ENCODE results near the gene GON4L.
"Not testable (repeated sequence)": the region's sequence is repeated elsewhere in the genome, so short reads cannot be mapped to it uniquely, and the experiment has no call there.

Gene GON4L

DNA sequence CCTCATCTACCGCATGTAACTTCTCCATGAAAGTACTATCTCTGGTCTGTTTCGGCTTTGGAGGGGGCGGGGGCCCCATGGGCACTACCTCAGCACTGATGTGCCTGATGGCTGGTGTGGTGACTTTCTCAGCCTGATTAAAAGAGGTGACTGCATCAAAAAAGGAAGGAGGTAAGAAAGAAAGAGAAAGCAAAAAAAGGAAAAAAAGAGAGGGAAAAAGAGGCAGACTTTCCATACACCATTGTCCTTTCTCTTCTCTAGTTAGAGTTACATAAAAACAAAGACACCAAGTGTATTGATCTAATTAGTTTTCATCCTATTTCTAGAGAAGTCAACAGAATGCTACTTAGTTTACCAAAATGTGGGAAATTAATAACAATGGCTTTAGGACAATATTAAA lies 43.3 kb downstream of the GON4L start:
- no peak for DNase-seq (ENCODE audit: low read depth)

GRCh38 chr1:155812878-155813277 lies 44.1 kb downstream of the GON4L start:
- no peak for DNase-seq (ENCODE audit: low read depth)

DNA sequence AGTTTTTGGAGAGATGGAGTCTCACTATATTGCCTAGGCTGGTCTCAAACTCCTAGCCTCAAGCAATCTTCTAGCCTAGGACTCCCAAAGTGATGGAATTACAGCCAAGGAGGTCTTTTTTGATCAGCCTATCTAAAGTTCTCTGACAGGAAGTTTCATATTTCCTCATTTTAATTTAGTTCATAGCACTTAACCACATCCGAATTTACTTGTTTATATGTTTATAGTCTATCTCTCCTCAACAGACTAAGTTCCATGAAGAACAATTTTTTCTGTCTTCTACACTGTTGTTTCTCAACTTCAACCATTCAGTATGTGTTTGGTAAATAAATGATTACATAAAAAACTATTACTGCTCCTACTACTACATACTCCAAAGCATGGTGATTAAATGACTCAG lies 47.9 kb downstream of the GON4L start:
- DNase-seq (ENCODE audit: low read depth) = peak; percentile 12

GRCh38 chr1:155801149-155801548 lies 55.9 kb downstream of the GON4L start:
- peak; percentile 78 for DNase-seq (ENCODE audit: low read depth)

DNA sequence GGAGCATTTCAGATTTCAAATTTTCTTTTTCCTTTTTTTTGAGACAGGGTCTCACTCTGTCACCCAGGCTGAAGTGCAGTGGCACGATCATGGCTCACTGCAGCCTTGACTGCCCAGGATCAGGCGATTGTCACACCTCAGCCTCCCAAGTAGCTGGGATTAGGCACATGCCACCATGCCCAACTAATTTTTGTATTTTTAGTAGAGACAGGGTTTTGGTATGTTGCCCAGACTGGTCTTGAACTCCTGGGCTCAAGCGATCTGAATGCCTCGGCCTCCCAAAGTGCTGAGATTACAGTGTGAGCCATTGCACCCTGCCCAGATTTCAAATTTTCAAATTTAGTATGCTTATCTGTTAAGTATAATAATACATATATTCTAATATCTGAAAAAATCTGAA lies 61.4 kb downstream of the GON4L start:
- not testable (repeated sequence) for DNase-seq (ENCODE audit: low read depth)

- DNase-seq (ENCODE audit: low read depth) = peak; percentile 67
Observed at GRCh38 chr1:155794605-155795245, 62.3 kb downstream of the GON4L start.

DNA sequence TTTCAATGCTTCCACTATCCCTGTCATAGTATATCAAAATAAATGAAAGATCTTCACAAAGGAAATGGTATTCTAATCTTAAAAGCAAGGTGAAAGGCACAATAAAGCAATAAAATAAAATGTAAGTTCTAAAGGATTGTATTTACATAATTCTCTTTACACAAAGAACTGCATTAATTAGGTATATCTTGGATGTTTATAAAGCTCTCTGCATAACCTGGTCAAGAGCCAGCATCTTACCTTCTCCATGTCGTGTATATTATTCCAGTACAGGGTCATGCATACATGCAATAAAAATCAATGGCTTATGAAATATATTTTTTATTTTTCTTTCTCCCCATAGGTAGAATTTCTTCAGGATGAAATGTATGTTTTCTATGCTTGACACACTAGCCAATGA lies 63.8 kb downstream of the GON4L start:
- no peak for DNase-seq (ENCODE audit: low read depth)

- no peak for DNase-seq (ENCODE audit: low read depth)
Observed at GRCh38 chr1:155777582-155777981, 79.4 kb downstream of the GON4L start.

GRCh38 chr1:155776414-155776813 lies 80.6 kb downstream of the GON4L start:
- peak; percentile 68 for DNase-seq (ENCODE audit: low read depth)

DNA sequence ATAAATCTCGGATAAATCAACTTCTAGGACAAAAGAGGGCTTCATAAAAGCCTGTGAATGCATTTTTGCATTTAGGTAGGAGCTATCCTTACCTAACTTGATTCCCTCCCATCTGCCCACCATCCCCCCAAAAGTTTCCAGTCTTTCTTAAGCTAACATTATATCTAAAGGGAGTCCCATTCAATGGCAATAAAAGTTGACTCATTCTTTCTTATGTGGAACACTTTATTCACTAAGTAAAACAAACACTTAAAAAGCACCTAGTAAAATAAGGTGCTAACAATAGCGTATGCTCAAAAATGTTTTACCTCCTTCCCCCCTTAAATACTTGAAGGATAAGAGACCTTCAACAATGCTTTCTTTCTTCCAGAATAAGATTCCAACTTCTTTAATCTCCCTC lies 83.8 kb downstream of the GON4L start:
- no peak for DNase-seq (ENCODE audit: low read depth)

GRCh38 chr1:155769257-155769656 lies 87.8 kb downstream of the GON4L start:
- DNase-seq (ENCODE audit: low read depth) = no peak

DNA sequence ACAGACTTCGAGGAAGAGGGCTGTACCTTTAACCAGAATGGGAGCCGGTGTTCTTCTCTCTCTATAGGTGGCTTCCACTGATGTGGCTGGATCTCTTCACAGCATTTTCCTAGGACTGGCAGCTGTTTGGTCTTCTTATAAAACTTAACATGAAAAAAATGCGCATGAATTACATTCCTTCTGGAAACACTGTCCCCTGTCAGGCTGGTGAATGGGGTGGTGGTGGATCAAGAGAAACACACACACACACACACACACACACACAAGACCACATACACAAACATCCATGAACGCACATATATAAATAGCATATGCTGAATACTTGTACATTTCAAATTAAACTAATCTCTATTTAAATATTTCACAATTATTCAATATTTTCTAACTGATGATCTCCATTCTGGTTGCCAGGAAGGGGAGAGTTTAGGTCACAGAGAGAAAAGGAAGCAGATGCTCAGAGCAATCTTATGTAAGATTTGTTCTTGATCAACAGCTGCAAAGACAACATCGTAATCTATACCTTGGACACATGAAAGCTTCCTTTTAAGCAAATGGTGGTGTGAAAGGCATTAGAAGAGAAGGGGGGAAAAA lies 89.5 kb downstream of the GON4L start:
- DNase-seq (ENCODE audit: low read depth) = not testable (repeated sequence)

- peak; percentile 17 for DNase-seq (ENCODE audit: low read depth)
Observed at GRCh38 chr1:155763989-155764388, 93.0 kb downstream of the GON4L start.

GRCh38 chr1:155763090-155763815 lies 93.8 kb downstream of the GON4L start:
- peak; percentile 90 for DNase-seq (ENCODE audit: low read depth)

- DNase-seq (ENCODE audit: low read depth) = no peak
Observed at GRCh38 chr1:155761736-155762405, 95.1 kb downstream of the GON4L start.

GRCh38 chr1:155760751-155761475 lies 96.1 kb downstream of the GON4L start:
- DNase-seq (ENCODE audit: low read depth) = no peak

DNA sequence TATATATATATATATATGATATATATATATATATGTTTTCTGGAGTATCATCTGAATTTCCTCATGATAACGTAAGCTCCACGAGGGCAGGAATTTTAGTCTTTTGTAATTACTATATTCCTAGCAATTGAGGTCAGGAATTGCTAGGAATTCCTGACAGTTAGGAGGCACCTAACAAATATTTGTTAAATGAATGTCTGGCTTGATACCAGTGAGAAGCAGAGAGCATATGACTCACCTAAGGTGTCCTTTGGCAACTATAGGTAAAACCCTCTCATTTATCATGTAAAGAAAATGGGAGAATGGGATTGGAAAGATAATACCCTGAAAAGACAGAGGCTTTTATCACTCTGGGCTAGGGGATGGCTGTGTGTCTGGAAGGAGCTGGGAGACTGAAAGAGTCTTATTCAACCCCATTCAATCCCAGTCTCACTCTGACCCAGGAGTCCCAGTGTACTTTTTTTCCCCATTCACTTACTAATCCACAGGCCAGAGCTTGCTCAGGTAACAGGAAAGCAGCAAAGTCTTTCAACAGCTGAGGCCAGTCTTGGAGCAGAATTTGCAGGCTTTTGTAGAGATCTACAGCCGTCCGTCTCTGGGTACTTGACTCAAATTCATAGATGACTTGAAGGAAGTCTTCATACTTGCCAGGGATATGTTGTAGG lies 96.9 kb downstream of the GON4L start:
- no peak for DNase-seq (ENCODE audit: low read depth)

- not testable (repeated sequence) for DNase-seq (ENCODE audit: low read depth)
Observed at GRCh38 chr1:155759017-155759416, 98.0 kb downstream of the GON4L start.

DNA sequence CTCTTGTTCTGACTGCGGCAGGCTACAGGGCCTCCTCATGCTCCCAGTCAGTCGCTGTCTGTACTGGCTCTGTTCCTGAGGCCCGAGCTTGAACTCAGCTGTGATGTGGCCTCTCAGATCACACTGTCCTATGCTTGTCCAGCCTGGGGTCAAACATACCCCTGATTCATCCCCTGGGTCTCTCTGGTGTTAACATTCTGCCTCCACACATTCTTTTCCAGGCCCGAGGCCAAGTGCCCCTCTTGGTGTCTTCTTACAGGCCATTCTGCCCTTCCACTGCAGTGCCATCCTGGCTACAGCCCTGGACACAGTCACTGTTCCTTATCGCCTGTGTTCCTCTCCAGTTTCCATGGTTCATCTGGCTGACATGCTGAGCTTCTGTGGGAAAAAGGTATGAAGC lies 108.9 kb downstream of the GON4L start:
- DNase-seq (ENCODE audit: low read depth) = not testable (repeated sequence)

- DNase-seq (ENCODE audit: low read depth) = not testable (repeated sequence)
Observed at GRCh38 chr1:155747586-155747985, 109.4 kb downstream of the GON4L start.
